Left ventricle myocardium inferior (tissue), 1 donor: ENCODE measurements around the gene C11orf68. TPM values are rescaled to one million over a fixed set of nuclear protein-coding genes. Genes with fewer than 3 reads are reported as not detected.

Experiments
- DNase-seq: peaks from one replicate; pipeline ENCODE4 v3.0.0-alpha.2; 2020
- H3K27ac ChIP-seq: fragments of 200-600 bp; replicated peaks from 2 replicates; pipeline ENCODE4 v1.8.0; 2021
- H3K27me3 ChIP-seq: fragments of 200-600 bp; 2 replicates; pipeline ENCODE4 v1.8.0; 2021; ENCODE audit warnings: low read depth
- H3K36me3 ChIP-seq: fragments of 200-600 bp; 2 replicates; pipeline ENCODE4 v1.8.0; 2021
- H3K4me1 ChIP-seq: fragments of 200-600 bp; 2 replicates; pipeline ENCODE4 v1.8.0; 2021
- H3K4me3 ChIP-seq: fragments of 200-600 bp; 2 replicates; pipeline ENCODE4 v1.8.0; 2021; ENCODE audit warnings: mild to moderate bottlenecking, moderate library complexity
- H3K9me3 ChIP-seq: fragments of 200-600 bp; replicated peaks from 2 replicates; pipeline ENCODE4 v1.8.0; 2021
- intact Hi-C: fragments of 100-400 bp; cut with micrococcal nuclease; formaldehyde crosslinking; loops from one replicate; pipeline ENCODE4 v1.11.0; 2022
- total RNA-seq: library from RNA; stranded (reverse); fragmentation: NEBNext Ultra II Directional; extraction: Animal tissue kit (Norgen Biotek cat#: 25700); gene quantifications from one replicate; pipeline ENCODE4 v1.2.1, GENCODE V29; 2021
- TF ChIP-seq, protein P1 (sequence below): fragments of 200-600 bp; IDR thresholded peaks from 2 replicates; pipeline ENCODE4 v1.8.0; 2021; ENCODE audit warnings: antibody characterized with exemption, mild to moderate bottlenecking, borderline replicate concordance
- donor health status: DM: no; HTN: yes; CAD: no; lungs with severe emphysema.

Gene C11orf68
- total RNA-seq, 1 donor from 2014 or later: 37.3 TPM

DNA sequence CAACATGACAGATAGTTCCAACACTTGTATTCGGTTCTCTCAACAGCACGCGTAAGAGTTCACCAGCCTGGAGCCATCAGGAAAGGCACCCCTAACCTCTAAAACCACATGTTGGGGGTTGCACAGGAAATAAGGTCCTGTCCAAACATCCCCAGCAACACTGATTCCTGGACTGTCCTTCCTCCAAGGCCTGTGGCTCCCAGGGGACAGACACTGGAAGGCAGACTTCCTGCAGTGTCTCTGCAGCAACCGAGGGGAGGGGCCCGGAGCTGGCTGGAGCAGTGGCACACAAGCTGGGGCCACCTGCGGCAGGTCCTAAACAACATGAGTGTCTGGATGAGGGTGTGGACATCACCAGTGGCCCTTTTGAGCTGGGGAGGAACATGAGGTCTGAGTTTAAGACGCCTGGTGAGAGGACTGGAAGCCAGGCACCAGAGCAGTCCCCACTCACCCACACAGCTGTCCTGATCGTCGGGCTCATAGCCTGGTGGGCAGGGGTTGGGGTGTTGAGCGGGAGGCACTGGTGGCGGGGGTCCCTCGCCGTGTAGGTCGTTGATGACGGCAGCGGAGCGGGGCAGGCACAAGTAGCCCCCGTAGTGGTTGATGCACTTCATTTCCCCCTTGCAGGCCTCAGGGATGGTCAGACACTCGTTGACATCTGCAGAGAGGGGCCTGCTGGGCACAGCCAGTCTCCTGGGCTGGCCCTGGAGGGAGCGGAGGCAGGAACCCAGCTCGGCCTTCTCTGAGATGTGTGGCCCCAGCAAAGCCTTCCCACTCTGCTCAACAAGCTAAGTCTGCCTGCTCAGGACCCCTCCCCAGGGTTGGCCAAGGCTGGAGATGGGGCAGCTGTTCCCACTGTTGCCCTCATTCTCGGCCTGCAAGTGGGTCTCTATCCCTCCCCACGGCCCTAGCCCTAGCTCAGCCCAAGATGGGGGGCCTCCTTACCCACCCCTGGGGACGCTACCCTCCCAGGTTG, 47.9 kb downstream of the C11orf68 start:
- Histone ChIP-seq H3K4me1 (peaks cover 54% of the 10 kb centered on the region), H3K27me3 (no peaks in the 10 kb centered on the region)
- DNase-seq: peak; percentile 72

DNA sequence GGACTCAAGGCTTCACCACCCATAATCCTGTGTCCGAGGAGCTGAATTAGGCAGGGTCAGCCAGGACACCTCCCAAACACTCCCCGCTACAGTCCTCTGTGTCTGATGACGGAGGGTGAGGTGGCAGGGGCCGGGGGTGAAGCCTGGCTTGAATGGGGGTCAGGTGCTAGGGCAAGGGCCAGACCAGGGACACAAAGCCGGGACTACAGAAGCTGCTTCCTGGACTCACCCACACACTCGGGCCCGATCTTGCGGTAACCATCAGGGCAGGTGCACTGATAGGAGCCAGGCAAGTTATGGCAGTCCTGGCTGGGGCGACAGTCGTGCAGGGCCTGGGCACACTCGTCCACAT, 48.6 kb downstream of the C11orf68 start:
- intact Hi-C loops: no loop called here
- TF ChIP-seq, protein P1, sequence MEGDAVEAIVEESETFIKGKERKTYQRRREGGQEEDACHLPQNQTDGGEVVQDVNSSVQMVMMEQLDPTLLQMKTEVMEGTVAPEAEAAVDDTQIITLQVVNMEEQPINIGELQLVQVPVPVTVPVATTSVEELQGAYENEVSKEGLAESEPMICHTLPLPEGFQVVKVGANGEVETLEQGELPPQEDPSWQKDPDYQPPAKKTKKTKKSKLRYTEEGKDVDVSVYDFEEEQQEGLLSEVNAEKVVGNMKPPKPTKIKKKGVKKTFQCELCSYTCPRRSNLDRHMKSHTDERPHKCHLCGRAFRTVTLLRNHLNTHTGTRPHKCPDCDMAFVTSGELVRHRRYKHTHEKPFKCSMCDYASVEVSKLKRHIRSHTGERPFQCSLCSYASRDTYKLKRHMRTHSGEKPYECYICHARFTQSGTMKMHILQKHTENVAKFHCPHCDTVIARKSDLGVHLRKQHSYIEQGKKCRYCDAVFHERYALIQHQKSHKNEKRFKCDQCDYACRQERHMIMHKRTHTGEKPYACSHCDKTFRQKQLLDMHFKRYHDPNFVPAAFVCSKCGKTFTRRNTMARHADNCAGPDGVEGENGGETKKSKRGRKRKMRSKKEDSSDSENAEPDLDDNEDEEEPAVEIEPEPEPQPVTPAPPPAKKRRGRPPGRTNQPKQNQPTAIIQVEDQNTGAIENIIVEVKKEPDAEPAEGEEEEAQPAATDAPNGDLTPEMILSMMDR: no peak
- Histone ChIP-seq H3K4me1 (peaks cover 54% of the 10 kb centered on the region), H3K36me3 (peaks cover 41% of the 10 kb centered on the region), H3K27ac (peak overlapping the region; percentile 98), H3K4me3 (peak overlapping the region; percentile 76), H3K27me3 (no peaks in the 10 kb centered on the region), H3K9me3 (no peaks in the 10 kb centered on the region)
- peak; percentile 12 for DNase-seq

More for the DNA sequence above, 47.9 kb downstream of the C11orf68 start:
- H3K9me3 ChIP-seq: no peaks in the 10 kb centered on the region
- H3K36me3 ChIP-seq: peaks cover 34% of the 10 kb centered on the region
- peak overlapping the region; percentile 98 for H3K27ac ChIP-seq
- peak overlapping the region; percentile 76 for H3K4me3 ChIP-seq
- TF ChIP-seq, protein P1: no peak
- intact Hi-C loops: no loop called here

GRCh38 chr11:65869643-65870306, 49.1 kb downstream of the C11orf68 start:
- no peaks in the 10 kb centered on the region for H3K9me3 ChIP-seq
- peak overlapping the region; percentile 98 for H3K27ac ChIP-seq
- peaks cover 46% of the 10 kb centered on the region for H3K36me3 ChIP-seq
- TF ChIP-seq, protein P1: no peak
- intact Hi-C loops: no loop called here
- peak; percentile 15 for DNase-seq
- no peaks in the 10 kb centered on the region for H3K27me3 ChIP-seq
- no peak overlapping the region for H3K4me3 ChIP-seq
- H3K4me1 ChIP-seq: peaks cover 54% of the 10 kb centered on the region

- no peaks in the 10 kb centered on the region for H3K27me3 ChIP-seq
- H3K4me3 ChIP-seq: no peak overlapping the region
- peaks cover 55% of the 10 kb centered on the region for H3K4me1 ChIP-seq
- no peak for DNase-seq
- H3K27ac ChIP-seq: no peak overlapping the region
- H3K9me3 ChIP-seq: no peaks in the 10 kb centered on the region
- TF ChIP-seq, protein P1: no peak
- peaks cover 55% of the 10 kb centered on the region for H3K36me3 ChIP-seq
- intact Hi-C loops: no loop called here
Measured at GRCh38 chr11:65868907-65869306, 50.0 kb downstream of the C11orf68 start.

- intact Hi-C loops: no loop called here
- Histone ChIP-seq H3K36me3 (peaks cover 62% of the 10 kb centered on the region), H3K9me3 (no peaks in the 10 kb centered on the region), H3K27me3 (no peaks in the 10 kb centered on the region), H3K4me3 (no peak overlapping the region), H3K27ac (no peak overlapping the region), H3K4me1 (peaks cover 56% of the 10 kb centered on the region)
- TF ChIP-seq, protein P1: no peak
- DNase-seq: peak; percentile 18
Measured at GRCh38 chr11:65868076-65868667, 50.7 kb downstream of the C11orf68 start.
